ENCODE data around the gene CCDC57. TPM values are rescaled to one million over a fixed set of nuclear protein-coding genes. Genes with fewer than 3 reads are reported as not detected.

CCDC57 gene
- total and polyA plus RNA-seq, 9 of the 15 experiments (the other 6 are each of a cell fraction or from before 2014, with no cell fraction given): 0.83 to 36.2 (median 13.6) TPM

GRCh38 chr17:82098169-82098938, 114.3 kb downstream of the CCDC57 start, which contains the start of gene FASN (continued):
- TF ChIP-seq ZNF561 (CRISPR knock-in tag; conservative IDR thresholded peaks at IDR 0.05) (no peak), DACH1 (IDR thresholded peaks at IDR 0.05; ENCODE audit: partially characterized antibody) (no peak), KAT2B (IDR thresholded peaks at IDR 0.05; ENCODE audit: low read depth, low read length) (no peak), MAFK (IDR thresholded peaks at IDR 0.05; ENCODE audit: low read length) (no peak), SAFB (IDR thresholded peaks at IDR 0.05; ENCODE audit: borderline replicate concordance, low read depth, low read length) (peak; percentile 68), ARID1B (IDR thresholded peaks at IDR 0.05) (no peak), ZNF175 (CRISPR knock-in tag; IDR thresholded peaks at IDR 0.05; ENCODE audit: low read depth) (peak; percentile 89; the same call in 1 of the 2 replicates), ZNF79 (CRISPR knock-in tag; IDR thresholded peaks at IDR 0.05; ENCODE audit: low read depth) (no peak), ZNF695 (CRISPR knock-in tag; IDR thresholded peaks at IDR 0.05) (no peak), KAT8 (IDR thresholded peaks at IDR 0.05; ENCODE audit: low read depth) (no peak), FOXM1 (IDR thresholded peaks at IDR 0.05; ENCODE audit: low read depth) (no peak), FOXM1 (CRISPR knock-in tag; IDR thresholded peaks at IDR 0.05; ENCODE audit: low read depth) (no peak), NFXL1 (CRISPR knock-in tag; IDR thresholded peaks at IDR 0.05) (no peak), ELF1 (tag; IDR thresholded peaks at IDR 0.05) (peak; percentile 85), ZBTB33 (CRISPR knock-in tag; IDR thresholded peaks at IDR 0.05) (peak; percentile 70), ZNF778 (CRISPR knock-in tag; IDR thresholded peaks at IDR 0.05) (no peak), PYGO2 (tag; IDR thresholded peaks at IDR 0.05) (no peak), ELK1 (CRISPR knock-in tag; IDR thresholded peaks at IDR 0.05) (no peak), ZBTB7A (IDR thresholded peaks at IDR 0.05; ENCODE audit: borderline replicate concordance, control insufficient read depth, low read depth, low read length) (peak; percentile 67), SFPQ (IDR thresholded peaks at IDR 0.05; ENCODE audit: low read depth, low read length) (no peak), FOXJ3 (CRISPR knock-in tag; IDR thresholded peaks at IDR 0.05) (no peak)
- TF ChIP-seq, protein P1, sequence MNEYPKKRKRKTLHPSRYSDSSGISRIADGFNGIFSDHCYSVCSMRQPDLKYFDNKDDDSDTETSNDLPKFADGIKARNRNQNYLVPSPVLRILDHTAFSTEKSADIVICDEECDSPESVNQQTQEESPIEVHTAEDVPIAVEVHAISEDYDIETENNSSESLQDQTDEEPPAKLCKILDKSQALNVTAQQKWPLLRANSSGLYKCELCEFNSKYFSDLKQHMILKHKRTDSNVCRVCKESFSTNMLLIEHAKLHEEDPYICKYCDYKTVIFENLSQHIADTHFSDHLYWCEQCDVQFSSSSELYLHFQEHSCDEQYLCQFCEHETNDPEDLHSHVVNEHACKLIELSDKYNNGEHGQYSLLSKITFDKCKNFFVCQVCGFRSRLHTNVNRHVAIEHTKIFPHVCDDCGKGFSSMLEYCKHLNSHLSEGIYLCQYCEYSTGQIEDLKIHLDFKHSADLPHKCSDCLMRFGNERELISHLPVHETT (CRISPR knock-in tag; conservative IDR thresholded peaks at IDR 0.05 in 1 of 2, IDR thresholded peaks at IDR 0.05 in 1 of 2): peak in 1 of 2 experiments; percentile 97; a peak in 2 of 4 replicates
